SK-N-SH (cell line): ENCODE results near the gene IPCEF1. TPM values are rescaled to one million over a fixed set of nuclear protein-coding genes. Genes with fewer than 3 reads are reported as not detected.

Experiments
- CTCF ChIA-PET: fragments of 300-600, 350-600 bp; formaldehyde crosslinking; extraction: SDS; loops from one replicate; lab custom pipeline; 2021; lab: Yijun Ruan, JAX
- POLR2A ChIA-PET: fragments of 350-600 bp; sonication (Branson Sonifier 250); formaldehyde crosslinking; extraction: SDS; loops from one replicate; lab custom pipeline; 2020; ENCODE audit warnings: antibody characterized with exemption, inconsistent platforms; lab: Yijun Ruan, JAX
- DNase-seq: peaks from one replicate; pipeline ENCODE4 v3.0.0; 2012
- H2AFZ ChIP-seq: fragments of 200-600 bp; sonication (generic); 2 replicates; pipeline ENCODE4 v1.8.1; 2016; ENCODE audit warnings: antibody characterized with exemption, mild to moderate bottlenecking, low read depth
- H3F3A ChIP-seq: fragments of 200-600 bp; sonication (generic); replicated peaks from 2 replicates; pipeline ENCODE3; 2016; ENCODE audit warnings: antibody characterized with exemption, mild to moderate bottlenecking; ENCODE audit not compliant: insufficient read depth
- H3K27ac ChIP-seq, 2 experiments: fragments of 200-500 bp in 1 of 2; fragments of 200-600 bp in 1 of 2; sonication (Bioruptor generic) in 1 of 2; sonication (generic), shearing (Covaris generic) in 1 of 2; 2 replicates each; pipeline versions ENCODE4 v1.5.1 to v1.6.1; 2014 to 2016; ENCODE audit warnings: low read depth in 2 of 2, inconsistent platforms in 1 of 2, low read length in 1 of 2, mild to moderate bottlenecking in 1 of 2, mixed read lengths in 1 of 2
- H3K27me3 ChIP-seq: fragments of 200-600 bp; sonication (generic), shearing (Covaris generic); 2 replicates; pipeline ENCODE4 v1.6.1; 2016; ENCODE audit warnings: mixed run types; ENCODE audit not compliant: insufficient read depth
- H3K36me3 ChIP-seq, 2 experiments: fragments of 200-500 bp in 1 of 2; fragments of 200-600 bp in 1 of 2; sonication (Bioruptor generic) in 1 of 2; sonication (generic) in 1 of 2; replicated peaks in 1 of 2; 2 replicates each; pipeline versions ENCODE3 to v1.5.1; 2014 to 2016; ENCODE audit warnings: low read length in 1 of 2, mild to moderate bottlenecking in 1 of 2; ENCODE audit not compliant: insufficient read depth in 2 of 2, control insufficient read depth in 1 of 2
- H3K4me1 ChIP-seq, 2 experiments: fragments of 200-500 bp in 1 of 2; fragments of 200-600 bp in 1 of 2; sonication (Bioruptor generic) in 1 of 2; sonication (generic), shearing (Covaris generic) in 1 of 2; 2 replicates each; pipeline versions ENCODE4 v1.5.1 to v1.6.1; 2014 to 2016; ENCODE audit warnings: low read depth in 1 of 2, low read length in 1 of 2, mixed run types in 1 of 2; ENCODE audit not compliant: insufficient read depth in 2 of 2, control insufficient read depth in 1 of 2
- H3K4me2 ChIP-seq: fragments of 200-600 bp; sonication (generic), shearing (Covaris generic); 2 replicates; pipeline ENCODE4 v1.6.1; 2017; ENCODE audit warnings: mixed run types
- H3K4me3 ChIP-seq, 2 experiments: fragments of 200-500 bp in 1 of 2; fragments of 200-600 bp in 1 of 2; sonication (Bioruptor generic) in 1 of 2; sonication (generic), shearing (Covaris generic) in 1 of 2; 2 replicates each; pipeline versions ENCODE4 v1.5.1 to v1.8.1; 2014 to 2016; ENCODE audit warnings: low read depth in 2 of 2, inconsistent platforms in 1 of 2, low read length in 1 of 2, mild to moderate bottlenecking in 1 of 2, mixed read lengths in 1 of 2, moderate library complexity in 1 of 2
- H3K79me2 ChIP-seq: fragments of 200-600 bp; sonication (generic); 2 replicates; pipeline ENCODE4 v1.8.1; 2017; ENCODE audit warnings: mild to moderate bottlenecking; ENCODE audit not compliant: insufficient read depth
- H3K9ac ChIP-seq: fragments of 200-600 bp; sonication (generic); 2 replicates; pipeline ENCODE4 v1.6.1; 2017; ENCODE audit warnings: mixed run types
- H3K9me2 ChIP-seq: fragments of 200-600 bp; sonication (generic); 2 replicates; pipeline ENCODE4 v1.6.1; 2017; ENCODE audit warnings: mixed run types
- H3K9me3 ChIP-seq: fragments of 200-600 bp; sonication (generic); 2 replicates; pipeline ENCODE4 v1.6.1; 2017; ENCODE audit warnings: mixed run types, mild to moderate bottlenecking, moderate library complexity
- H4K20me1 ChIP-seq: fragments of 200-600 bp; sonication (generic); 2 replicates; pipeline ENCODE4 v1.6.1; 2017; ENCODE audit warnings: mild to moderate bottlenecking, mixed run types; ENCODE audit not compliant: insufficient read depth
- CTCF ChIP-seq: fragments of 200-600 bp; sonication (generic); IDR thresholded peaks from 2 replicates; pipeline ENCODE4 v1.6.1; 2017; ENCODE audit warnings: antibody characterized with exemption, mild to moderate bottlenecking, moderate library complexity
- EZH2phosphoT487 ChIP-seq: fragments of 200-600 bp; sonication (generic); IDR thresholded peaks from 2 replicates; pipeline ENCODE4 v1.6.1; 2017; ENCODE audit warnings: low read depth, mixed run types, mild to moderate bottlenecking, antibody characterized with exemption, moderate library complexity, borderline replicate concordance
- FOXJ3 ChIP-seq: sonication (generic); formaldehyde crosslinking; IDR thresholded peaks from 2 replicates; pipeline ENCODE4 v1.5.1; 2020; ENCODE audit warnings: mild to moderate bottlenecking, missing genetic modification reagents
- FOXM1 ChIP-seq: IDR thresholded peaks from 2 replicates; pipeline ENCODE4 v1.4.0; 2012; ENCODE audit warnings: low read depth, mild to moderate bottlenecking
- GABPA ChIP-seq: IDR thresholded peaks from 2 replicates; pipeline ENCODE4 v1.4.0; 2012; ENCODE audit warnings: low read depth, mild to moderate bottlenecking
- GATA2 ChIP-seq: sonication (generic); formaldehyde crosslinking; IDR thresholded peaks from 2 replicates; pipeline ENCODE4 v1.5.0; 2020; ENCODE audit warnings: mild to moderate bottlenecking, missing genetic modification reagents
- IRF3 ChIP-seq: fragments of 150-350 bp; IDR thresholded peaks from 2 replicates; pipeline ENCODE4 v1.6.1; 2016; ENCODE audit warnings: mild to moderate bottlenecking, low read depth, low read length
- MAX ChIP-seq: IDR thresholded peaks from 2 replicates; pipeline ENCODE4 v1.4.0; 2012; ENCODE audit warnings: low read depth
- RAD21 ChIP-seq: IDR thresholded peaks from 2 replicates; pipeline ENCODE4 v1.6.1; 2012; ENCODE audit warnings: mild to moderate bottlenecking, low read length
- RFX5 ChIP-seq: IDR thresholded peaks from 2 replicates; pipeline ENCODE4 v1.6.1; 2012; ENCODE audit warnings: mild to moderate bottlenecking, improper control_type of control experiment, low read length
- TCF12 ChIP-seq: IDR thresholded peaks from 2 replicates; pipeline ENCODE4 v1.4.0; 2012
- YY1 ChIP-seq: IDR thresholded peaks from 2 replicates; pipeline ENCODE4 v1.4.0; 2012; ENCODE audit warnings: low read depth, mild to moderate bottlenecking
- ZBTB33 ChIP-seq: IDR thresholded peaks from 2 replicates; pipeline ENCODE4 v1.4.0; 2012; ENCODE audit warnings: low read depth, borderline replicate concordance
- WGBS: methylation state at CpG from one replicate; pipeline ENCODE4 v1.1.6; 2017; ENCODE audit warnings: low lambda C conversion rate; 5-methylcytosine and 5-hydroxymethylcytosine counted together
- polyA plus RNA-seq, 3 experiments: library from polyadenylated mRNA; depleted of rRNA; stranded (reverse); fragments of >200 nt; gene quantifications; 2 replicates each; pipeline ENCODE4 v1.2.3, GENCODE V29; 2012
- TF ChIP-seq, protein P1 (sequence below): fragments of 150-350 bp; IDR thresholded peaks from 2 replicates; pipeline ENCODE4 v1.6.1; 2017; ENCODE audit warnings: antibody characterized with exemption, low read length, low read depth, borderline replicate concordance

Gene IPCEF1
- polyA plus RNA-seq, 1 of the 3 experiments (the other 2 are of a cell fraction), result not detected

- Histone ChIP-seq H2AFZ (no peak overlapping the region), H3K36me3 (no peaks in the 10 kb centered on the region)
- no peak for TF ChIP-seq RFX5
- TF ChIP-seq TCF12, result no peak
- no peak for TF ChIP-seq EZH2phosphoT487
- no peak for TF ChIP-seq MAX
- TF ChIP-seq ZBTB33, result no peak
- no peak for TF ChIP-seq YY1
- TF ChIP-seq RAD21, result no peak
- TF ChIP-seq, protein P1, sequence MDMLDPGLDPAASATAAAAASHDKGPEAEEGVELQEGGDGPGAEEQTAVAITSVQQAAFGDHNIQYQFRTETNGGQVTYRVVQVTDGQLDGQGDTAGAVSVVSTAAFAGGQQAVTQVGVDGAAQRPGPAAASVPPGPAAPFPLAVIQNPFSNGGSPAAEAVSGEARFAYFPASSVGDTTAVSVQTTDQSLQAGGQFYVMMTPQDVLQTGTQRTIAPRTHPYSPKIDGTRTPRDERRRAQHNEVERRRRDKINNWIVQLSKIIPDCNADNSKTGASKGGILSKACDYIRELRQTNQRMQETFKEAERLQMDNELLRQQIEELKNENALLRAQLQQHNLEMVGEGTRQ, result no peak
- TF ChIP-seq GATA2, result no peak
- no peak for TF ChIP-seq GABPA
- TF ChIP-seq IRF3, result no peak
- TF ChIP-seq CTCF, result no peak
- TF ChIP-seq FOXJ3 (CRISPR knock-in tag), result no peak
- TF ChIP-seq FOXM1, result no peak
- TF ChIP-seq, all 33 proteins: peak for 0
- WGBS, result 92% methylated on average over 2 of the region's 2 CpGs
- no peak overlapping the region for H3K27ac ChIP-seq
- H4K20me1 ChIP-seq, result no peaks in the 10 kb centered on the region
- no peak for DNase-seq
- H3K9ac ChIP-seq, result no peak overlapping the region
- H3K4me3 ChIP-seq, result no peak overlapping the region
- H3K9me3 ChIP-seq, result no peaks in the 10 kb centered on the region
- no peaks in the 10 kb centered on the region for H3F3A ChIP-seq
- no peaks in the 10 kb centered on the region for H3K27me3 ChIP-seq
- no peaks in the 10 kb centered on the region for H3K9me2 ChIP-seq
- H3K4me2 ChIP-seq, result no peak overlapping the region
- no peaks in the 10 kb centered on the region for H3K79me2 ChIP-seq
- H3K4me1 ChIP-seq, result no peaks in the 10 kb centered on the region
- ChIA-PET CTCF (no interaction called here), POLR2A (no interaction called here)
These were observed 123.2 kb downstream of the IPCEF1 start for GRCh38 chr6:154233383-154233782.
